ENCODE results near the gene NFKBIA.
"Not testable (repeated sequence)": the region's sequence is repeated elsewhere in the genome, so short reads cannot be mapped to it uniquely, and the experiment has no call there.

The NFKBIA gene

GRCh38 chr14:35366056-35366451, 38.5 kb downstream of the NFKBIA start:
- no peak for FAIRE-seq

GRCh38 chr14:35365130-35366055, 39.2 kb downstream of the NFKBIA start:
- FAIRE-seq: no peak

- no peak for FAIRE-seq
Observed at GRCh38 chr14:35362911-35363374, 41.6 kb downstream of the NFKBIA start.

- no peak for FAIRE-seq
Observed at GRCh38 chr14:35362450-35362849, 42.1 kb downstream of the NFKBIA start.

DNA sequence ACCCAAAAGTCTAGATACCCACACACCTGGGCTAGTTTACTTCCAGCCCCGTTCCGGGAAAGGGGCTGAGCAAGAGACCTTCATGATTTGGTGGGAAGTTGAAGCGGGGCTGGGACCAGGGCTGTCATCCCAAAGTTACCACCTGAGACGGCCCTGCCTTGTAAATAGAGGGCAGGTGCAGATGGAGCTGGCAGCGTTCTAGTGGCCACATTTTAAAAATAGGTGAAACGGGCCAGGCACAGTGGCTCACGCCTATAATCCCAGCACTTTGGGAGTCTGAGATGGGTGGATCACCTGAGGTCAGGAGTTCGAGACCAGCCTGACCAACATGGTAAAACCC, 43.4 kb downstream of the NFKBIA start:
- no peak for FAIRE-seq

DNA sequence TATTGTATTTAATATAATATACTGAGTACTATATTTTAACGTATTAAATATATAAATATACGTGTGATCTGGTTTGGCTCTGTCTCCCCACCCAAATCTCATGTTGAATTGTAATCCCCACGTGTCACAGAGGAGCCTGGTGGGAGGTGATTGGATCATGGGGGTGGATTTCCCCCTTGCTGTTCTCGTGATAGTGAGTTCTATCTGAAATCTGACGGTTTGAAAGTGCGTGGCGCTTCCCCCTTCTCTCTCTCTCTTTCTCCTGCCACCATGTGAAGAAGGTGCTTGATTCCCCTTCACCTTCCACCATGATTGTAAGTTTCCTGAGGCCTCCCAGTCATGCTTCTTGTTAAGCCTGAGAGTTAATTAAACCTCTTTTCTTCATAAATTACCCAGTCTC, 44.9 kb downstream of the NFKBIA start:
- FAIRE-seq: not testable (repeated sequence)

- no peak for FAIRE-seq
Observed at GRCh38 chr14:35355981-35356841, 48.3 kb downstream of the NFKBIA start.

GRCh38 chr14:35355235-35355634, 49.3 kb downstream of the NFKBIA start:
- FAIRE-seq: not testable (repeated sequence)

DNA sequence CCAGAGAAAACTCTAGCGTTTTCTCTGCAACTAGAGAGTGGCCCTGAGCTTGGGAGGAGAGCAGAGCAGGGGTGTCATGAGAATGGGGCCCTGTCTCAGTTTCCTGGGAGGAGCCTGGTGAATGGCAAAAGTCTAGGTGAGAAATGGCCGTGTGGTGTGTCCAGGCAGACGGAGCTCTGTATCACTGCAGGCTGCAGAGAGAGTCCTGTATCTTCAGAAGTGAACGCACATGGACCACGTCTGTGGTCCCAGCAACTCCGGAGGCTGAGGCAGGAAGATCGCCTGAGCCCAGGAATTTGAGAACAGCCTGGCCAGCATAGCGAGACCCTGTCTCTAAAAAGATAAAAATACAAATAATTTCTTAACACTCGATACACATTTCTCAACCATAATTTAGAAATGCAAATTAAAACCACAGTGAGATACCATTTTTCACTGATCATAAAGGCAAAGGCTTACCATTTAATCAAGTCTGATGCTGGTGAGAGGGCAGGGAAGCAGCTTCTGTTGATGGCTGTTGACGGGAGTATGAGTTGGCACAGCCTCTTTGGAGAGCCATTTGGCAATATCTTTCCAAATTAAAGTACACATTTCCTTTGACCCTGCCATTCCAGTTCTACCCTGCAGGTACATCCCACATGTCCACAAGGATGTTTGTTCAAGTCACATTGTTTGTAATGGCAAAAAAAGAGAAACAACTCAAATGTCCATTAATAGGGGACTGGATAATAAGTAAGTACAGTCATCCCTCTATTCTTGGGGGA, 51.0 kb downstream of the NFKBIA start:
- FAIRE-seq: no peak

GRCh38 chr14:35352274-35353233, 52.0 kb downstream of the NFKBIA start:
- FAIRE-seq: no peak

GRCh38 chr14:35351897-35352273, 52.7 kb downstream of the NFKBIA start:
- no peak for FAIRE-seq
